GM21390 (cell line): Measurements from ENCODE around the gene CAMTA1.

Source experiments
- ATAC-seq: cut with Tn5 transposase; IDR thresholded peaks from one replicate; pipeline ENCODE4 v1.9.1; 2021; ENCODE audit not compliant: unreplicated experiment

CAMTA1 gene

GRCh38 chr1:6956488-6957159, 171.4 kb downstream of the CAMTA1 start:
- ATAC-seq = no peak

GRCh38 chr1:6957341-6957740, 172.1 kb downstream of the CAMTA1 start:
- ATAC-seq = no peak

GRCh38 chr1:6958407-6959030, 173.3 kb downstream of the CAMTA1 start:
- no peak for ATAC-seq

DNA sequence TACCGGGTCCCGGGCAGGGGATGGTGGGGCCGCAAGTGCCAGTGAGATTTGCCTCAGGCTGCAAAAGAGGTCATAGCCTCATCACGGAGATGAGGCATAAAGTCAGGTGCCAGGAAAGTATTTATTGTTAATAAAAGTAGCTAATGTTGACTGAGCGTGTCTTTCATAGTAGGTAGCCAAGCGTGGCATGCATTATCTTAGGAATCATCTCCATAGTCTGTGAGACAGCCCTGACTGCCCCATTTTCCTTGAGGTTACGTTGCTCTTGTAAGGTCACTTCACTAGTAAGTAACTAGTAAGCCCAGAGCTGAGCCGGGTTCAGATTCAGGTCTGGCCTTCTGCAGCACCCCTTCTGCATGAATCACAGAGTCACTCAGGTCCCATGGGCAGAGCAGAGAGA, 174.2 kb downstream of the CAMTA1 start:
- no peak for ATAC-seq

- ATAC-seq = no peak
Observed at GRCh38 chr1:6960291-6960811, 175.1 kb downstream of the CAMTA1 start.

- ATAC-seq = no peak
Observed at GRCh38 chr1:6960860-6961259, 175.6 kb downstream of the CAMTA1 start.

DNA sequence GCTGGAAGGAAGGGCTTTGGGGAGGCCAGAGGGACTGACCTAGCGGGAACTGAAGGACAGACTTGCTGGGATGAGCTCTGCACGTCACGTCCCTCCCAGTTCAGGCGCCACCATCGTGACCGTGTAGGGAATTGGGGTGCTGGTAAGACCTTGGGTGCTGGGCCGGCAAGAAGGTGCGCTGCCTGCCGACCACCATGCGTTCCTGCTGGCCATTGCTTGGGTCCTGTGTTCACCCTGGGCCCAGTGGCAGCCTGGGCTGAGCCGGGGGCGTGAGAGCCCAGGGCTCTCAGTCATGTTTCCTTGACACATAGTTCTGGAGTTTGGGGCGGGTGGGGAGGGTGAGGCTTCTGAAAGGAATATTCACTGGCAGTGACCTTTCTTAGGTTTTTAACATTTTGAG, 176.0 kb downstream of the CAMTA1 start:
- ATAC-seq = no peak

GRCh38 chr1:6961905-6962477, 176.7 kb downstream of the CAMTA1 start:
- no peak for ATAC-seq

DNA sequence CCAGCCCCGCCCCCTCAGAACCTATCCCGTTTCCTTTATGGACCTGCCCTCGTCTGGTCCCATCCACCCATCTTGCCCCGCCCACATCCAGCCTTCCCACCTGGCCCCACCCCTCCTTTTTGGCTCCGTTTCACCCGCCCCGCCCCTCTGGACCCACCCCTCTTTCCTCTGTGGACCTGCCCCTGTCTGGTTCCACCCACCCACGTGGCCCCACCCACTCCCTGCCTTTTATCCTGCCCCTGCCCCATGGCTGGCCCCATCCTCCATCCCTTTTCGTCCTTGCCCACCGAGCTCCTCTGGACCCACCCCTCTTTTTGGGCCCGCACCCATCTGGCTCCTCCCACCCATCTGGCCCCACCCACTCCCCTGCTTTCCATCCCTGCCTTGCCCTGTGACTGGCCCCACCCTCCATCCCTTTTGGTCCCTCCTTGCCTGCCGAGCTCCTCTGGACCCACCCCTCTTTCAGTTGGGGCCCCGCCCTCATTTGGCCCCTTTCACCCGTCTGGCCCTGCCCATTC, 177.3 kb downstream of the CAMTA1 start:
- no peak for ATAC-seq

GRCh38 chr1:6962996-6963911, 178.0 kb downstream of the CAMTA1 start:
- ATAC-seq = no peak

GRCh38 chr1:6963912-6964307, 178.7 kb downstream of the CAMTA1 start:
- no peak for ATAC-seq

DNA sequence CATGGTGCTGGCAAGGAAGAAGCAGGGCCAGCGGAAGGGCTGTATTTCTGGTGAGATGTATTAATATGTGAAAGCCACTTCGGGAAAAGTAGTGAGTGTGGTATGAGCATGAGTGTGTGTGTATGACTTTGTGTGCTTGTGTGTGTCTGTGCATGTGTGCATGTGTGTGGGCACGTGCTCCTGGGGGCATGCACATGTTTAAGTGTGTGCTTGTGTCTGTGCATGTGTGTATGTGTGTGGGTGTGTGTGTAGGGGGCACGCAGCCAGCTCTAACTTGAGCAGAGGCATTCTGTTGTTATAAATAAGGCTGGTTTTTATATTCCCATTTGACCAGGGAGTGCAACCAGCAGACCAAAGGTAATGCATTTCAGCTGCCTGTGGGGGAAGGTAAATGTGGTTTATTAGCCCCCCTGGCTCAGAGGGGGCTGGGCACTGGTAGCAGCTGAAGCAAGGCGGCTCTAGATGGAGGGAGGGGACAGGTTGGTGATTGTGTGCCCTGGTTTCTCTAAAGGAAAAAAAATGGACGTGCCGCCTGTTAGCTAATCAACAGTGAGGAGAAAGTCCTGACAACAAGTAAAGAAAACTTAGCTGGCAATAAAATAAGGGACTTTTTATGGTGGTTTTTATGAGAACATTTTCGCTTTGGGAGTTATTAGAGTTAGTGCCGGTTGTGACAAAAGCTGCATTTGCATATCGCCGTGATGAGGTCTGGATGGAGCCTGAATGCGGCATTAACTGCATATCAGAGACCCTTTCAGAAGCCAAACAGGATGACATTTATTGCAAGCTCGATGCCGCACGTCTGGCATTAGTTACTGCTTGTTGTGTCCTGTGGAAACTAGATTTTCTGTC, 180.1 kb downstream of the CAMTA1 start:
- no peak for ATAC-seq

DNA sequence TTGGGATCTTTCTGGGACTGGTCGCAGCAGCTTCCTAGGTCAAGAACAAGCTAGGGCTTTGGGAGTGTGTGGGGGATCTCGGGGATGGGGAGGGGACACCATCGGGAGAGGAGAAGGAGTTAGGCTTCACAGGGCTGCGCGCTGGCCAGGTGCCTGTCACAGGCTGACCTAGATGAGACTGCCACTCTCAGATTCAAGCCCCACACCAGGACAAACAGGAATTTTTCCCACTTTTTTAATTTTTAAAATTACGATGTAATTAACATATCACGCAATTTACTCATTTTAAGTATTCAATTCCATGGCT, 180.6 kb downstream of the CAMTA1 start:
- no peak for ATAC-seq

DNA sequence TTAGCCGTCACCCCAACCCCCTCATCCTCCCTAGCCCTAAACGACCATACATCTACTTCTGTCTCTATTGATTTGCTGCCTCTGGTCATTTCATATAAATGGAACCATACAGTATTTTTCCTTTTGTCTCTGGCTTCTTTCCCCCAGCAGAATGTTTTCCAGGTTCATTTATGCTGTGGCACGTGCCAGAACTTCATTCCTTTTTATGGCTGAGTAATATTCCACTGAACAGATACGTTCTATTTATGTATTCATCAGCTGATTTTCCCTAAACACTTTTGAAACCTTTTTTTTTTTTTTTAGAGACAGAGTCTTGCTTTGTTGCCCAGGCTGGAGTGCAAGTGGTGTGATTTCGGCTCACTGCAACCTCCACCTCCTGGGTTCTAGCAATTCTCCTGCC, 181.1 kb downstream of the CAMTA1 start:
- no peak for ATAC-seq

- ATAC-seq = no peak
Observed at GRCh38 chr1:6967431-6968111, 182.3 kb downstream of the CAMTA1 start.

DNA sequence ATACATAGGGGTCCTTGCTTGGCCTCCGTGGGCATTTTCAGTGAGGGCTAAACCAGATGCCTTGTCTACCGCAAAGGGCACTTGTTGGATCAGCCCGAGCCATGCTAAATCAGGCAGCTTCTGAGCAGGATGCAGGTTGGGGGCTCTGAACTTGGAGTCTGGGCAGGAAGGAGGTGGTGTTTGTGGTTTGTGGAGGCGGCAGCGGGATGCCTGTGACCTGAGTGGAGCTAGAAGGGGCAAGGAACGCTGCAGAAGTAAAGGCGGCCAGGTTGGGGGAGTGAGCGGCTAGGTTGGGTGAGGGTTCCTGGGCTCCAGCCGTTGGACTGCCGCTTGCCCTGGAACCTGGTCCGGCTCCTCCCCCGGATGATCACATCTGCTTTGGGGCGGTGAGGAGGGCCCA, 183.9 kb downstream of the CAMTA1 start:
- ATAC-seq = no peak

GRCh38 chr1:6969762-6970161, 184.5 kb downstream of the CAMTA1 start:
- ATAC-seq = no peak

DNA sequence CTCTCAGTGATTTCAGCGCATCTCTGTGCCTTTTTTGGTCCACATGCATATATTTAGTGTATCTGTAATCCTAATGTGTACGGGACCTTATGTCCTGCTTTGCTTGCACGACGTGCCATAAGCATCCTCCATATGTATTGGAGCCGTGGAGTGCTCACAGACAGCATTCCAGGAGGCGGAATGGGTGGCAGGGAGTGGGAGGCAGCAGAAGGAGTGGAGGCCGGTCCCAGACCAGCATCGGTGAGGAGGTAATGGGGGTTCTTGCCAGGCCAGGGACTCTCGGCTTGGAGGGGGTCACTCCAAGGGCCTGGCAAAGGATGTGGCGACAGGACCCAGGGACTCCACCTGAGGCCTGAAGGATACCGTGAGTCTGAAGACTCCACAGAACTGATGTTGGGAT, 185.0 kb downstream of the CAMTA1 start:
- no peak for ATAC-seq

DNA sequence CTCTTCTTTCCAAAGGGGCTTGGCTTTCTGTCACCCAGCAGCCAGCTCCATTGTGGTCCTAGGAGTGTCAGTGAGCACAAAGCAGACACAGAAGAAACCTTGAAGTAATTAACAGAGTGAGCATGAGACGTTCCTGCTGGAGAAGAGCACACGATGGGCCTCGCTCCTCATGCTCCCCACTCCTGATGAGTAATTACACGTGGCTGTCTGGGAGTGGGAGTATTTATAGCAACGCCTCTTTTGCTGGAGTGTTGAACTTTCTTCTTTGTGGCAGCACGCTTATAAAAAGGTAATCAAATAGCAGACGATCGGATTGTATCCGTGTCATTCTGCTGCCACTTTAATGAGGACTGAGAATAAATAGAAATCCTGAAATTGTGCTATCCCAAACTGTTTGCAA, 185.8 kb downstream of the CAMTA1 start:
- no peak for ATAC-seq

GRCh38 chr1:6971699-6972098, 186.4 kb downstream of the CAMTA1 start:
- ATAC-seq = no peak
